ENCODE data around the gene GNAT2.

GNAT2 gene

DNA sequence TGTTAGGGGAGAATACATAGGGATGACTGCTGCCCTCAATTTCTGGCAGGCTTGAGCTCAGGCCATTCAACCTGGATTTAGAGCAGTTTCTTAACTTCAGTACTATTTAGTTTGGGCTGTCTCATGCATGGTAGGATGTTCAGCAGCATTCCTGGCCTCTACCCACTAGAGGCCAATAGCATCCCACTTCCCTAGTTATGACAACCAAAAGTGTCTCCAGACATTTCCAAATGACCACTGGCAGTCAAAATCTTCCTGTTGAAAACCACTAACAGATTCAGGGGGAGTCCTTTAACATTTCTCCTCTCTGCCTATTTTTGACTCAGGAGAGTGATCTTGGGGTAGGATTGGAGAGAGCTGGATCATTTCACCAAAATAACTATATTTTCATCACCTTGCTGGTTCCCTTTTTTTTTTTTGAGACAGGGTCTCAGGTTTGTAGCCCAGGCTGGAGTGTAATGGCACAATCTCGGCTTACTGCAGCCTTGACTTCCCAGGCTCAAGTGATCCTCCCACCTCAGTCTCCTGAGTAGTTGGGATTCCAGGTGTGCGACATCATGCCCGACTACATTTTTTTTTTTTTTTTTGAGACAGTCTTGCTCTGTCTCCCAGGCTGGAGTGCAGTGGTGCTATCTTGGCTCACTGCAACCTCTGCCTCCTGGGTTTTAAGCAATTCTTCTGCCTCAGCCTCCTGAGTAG, 8.7 kb downstream of the GNAT2 start:
- no peak for DNase-seq (ENCODE audit: low spot score)

DNA sequence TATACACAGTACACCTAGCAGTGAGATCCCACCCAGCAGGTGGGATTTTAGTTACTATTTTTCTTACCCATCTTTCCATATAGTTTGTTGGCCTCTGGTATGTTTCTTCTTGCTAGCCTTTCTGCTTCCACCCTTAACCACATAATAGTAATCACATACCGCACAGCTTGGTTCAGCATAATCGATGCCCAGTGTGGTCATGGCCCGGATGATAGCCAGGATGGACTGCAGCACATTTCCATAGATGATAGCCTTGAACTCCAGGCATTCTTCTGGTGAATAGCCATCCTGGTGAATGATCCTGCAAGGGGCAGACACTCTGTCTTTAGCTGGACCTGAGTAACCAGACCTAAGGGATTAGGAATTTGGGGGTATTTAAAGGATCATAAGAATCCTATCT, 9.5 kb downstream of the GNAT2 start:
- no peak for DNase-seq (ENCODE audit: low spot score)

DNA sequence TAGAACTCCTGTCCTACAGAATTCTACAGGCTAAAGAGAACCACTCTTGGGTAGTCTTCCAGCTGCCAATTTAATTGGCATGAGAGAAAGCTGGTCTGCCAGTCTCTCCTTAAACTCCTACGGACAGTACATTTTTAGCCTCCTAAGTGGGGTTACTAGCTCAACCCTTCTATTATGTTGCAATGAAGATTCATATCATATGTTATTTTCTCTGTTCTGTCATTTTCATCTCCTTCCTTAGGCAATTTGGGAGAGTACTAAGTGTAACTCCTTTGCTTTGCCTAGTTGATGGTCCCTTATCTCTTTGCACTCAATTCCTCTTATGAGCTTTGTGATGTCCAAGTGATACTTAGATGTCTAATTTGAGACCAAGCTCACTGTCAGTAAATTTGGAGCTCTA, 14.0 kb downstream of the GNAT2 start:
- DNase-seq (ENCODE audit: low spot score), result no peak

DNA sequence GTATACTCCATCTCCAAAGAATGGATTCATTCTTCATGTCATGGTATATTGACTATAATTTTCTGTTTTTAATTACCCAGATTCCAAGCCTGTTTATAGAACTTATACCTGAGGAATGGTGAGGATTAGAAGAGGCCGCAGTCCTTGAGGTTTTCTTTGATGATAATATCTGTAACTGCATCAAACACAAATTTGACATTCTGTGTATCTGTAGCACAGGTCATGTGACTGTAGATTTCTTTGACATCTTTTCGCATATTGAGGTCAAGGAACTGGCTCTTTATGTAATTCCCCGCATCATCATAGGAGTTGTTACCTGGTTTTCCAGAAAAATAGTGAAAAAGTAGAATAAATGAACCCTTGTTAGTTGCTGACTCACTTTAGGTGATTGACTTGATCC, 16.2 kb downstream of the GNAT2 start:
- DNase-seq (ENCODE audit: low spot score), result no peak

DNA sequence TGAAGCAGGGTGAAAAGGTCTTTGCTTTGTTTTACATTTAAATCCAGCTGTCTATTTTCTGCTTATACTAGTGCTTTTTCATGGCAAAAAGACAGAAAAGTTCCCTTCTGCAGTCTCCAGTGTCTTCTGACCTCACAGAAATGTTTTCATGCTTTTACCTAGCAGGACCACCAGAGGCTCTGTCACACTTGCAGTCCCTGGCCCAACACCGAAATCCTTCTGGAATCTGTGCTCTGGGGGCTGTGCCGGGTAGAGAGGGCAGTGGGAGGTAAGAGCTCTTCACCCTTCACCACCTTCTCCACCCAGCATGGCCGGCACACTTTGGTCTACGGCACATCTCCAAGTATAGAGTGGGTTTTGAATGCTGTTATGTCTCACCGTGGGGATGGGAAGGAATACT, 20.8 kb downstream of the GNAT2 start:
- DNase-seq (ENCODE audit: low spot score), result no peak

DNA sequence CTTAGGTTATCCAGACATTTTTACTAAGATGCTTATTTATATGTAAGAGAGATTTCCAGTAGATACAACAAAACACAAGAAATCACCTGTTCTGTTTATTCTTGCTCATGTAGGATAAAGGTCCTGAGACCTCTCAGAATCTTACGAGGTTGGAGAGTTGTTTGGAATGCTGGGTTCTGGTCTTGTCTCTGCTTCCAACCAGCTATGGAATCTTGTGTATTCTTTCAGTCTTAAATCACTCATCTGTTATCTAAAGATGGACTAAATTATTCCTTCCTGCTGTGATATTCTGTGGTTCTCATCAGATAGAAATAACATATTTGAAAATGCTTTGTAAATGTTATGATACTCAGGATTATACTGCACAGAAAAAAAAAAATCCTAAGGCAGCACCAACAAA, 21.3 kb downstream of the GNAT2 start:
- DNase-seq (ENCODE audit: low spot score), result no peak

DNA sequence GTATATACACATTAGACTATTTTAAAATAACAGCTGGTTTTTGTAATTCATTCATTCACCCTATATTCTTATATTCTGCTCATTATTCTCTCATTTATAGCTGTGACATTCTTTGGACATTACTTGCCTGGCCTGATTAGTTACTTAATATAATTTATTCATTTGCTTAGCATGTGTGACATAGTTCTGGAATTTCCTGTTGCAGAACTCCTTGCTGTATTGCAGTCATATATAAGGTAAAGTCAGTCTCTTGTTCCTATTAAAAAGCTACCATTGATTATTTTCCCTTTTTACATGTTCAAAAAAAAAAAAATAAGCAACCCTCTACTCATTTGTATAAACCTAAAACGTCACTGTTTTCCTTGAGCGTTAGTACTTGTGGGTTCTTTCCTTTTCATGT, 23.9 kb downstream of the GNAT2 start:
- peak; percentile 35 for DNase-seq (ENCODE audit: low spot score)

DNA sequence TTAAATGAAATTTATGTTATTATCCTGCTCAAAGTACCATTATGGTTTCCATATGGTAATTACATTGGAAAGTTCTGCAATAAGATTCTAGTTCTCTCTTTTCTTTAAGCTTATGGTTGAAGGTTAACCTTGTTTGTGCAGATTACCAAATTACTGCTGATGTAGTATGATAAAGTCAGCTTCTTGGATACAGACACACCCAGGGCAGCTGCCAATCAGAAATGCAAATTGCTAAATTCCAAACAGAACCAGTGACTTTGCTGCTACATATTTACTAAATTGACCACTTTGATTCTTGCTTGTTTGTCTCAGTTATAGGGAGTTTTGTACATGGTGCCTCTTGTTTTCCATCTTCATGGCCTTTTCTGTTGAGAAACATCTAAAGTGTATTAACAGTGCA, 26.5 kb downstream of the GNAT2 start:
- no peak for DNase-seq (ENCODE audit: low spot score)

DNA sequence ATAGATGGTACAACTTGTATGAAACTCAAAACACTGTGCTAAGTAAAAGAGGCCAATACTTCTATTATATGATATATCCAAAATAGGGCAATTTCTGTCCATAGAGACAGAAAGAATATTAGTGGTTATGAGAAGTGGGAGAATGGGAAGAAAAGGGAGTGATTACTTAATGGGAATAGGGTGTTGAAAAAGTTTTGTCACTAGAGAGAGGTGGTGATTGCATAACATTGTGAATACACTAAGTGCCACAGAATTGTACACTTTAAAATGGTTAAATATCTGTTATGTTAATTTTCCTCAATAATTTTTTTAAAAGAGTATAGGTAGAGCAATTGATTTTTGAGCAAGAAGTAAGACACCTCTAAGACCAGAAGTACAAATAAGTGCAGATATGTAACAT, 29.7 kb downstream of the GNAT2 start:
- no peak for DNase-seq (ENCODE audit: low spot score)

DNA sequence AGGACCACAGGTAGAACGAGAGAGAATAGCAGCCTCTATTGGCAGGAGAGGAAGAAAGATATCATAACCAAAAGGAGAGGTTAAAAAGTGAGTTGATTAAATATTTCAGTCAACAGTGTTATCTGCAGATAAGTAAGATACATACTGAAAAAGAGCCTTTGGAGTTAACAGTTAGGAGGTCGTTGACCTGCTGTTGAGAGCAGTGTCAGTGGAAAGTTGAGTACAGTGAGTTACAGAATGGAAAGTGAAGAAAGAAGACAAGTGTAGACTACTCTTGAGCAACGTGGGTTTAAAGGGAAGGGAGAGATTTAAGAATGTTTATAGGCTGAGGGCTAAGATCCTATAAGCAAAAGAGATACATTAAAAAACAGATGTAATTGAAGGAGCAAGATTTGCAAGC, 30.2 kb downstream of the GNAT2 start:
- DNase-seq (ENCODE audit: low spot score), result no peak

DNA sequence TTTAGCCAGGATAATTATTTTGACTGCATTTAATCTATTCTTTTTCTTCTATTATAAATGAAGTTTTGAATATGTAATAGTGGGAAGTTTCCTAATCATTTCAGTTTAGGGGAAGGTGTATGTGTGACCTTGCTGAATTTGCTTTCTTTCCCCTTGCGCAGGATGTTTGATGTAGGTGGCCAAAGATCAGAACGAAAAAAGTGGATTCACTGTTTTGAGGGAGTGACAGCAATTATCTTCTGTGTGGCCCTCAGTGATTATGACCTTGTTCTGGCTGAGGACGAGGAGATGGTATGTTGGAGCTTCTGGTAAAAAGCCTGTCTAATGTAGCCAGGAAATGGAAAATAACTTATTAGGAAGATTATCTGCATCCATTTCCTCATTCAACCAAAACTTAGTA, 33.4 kb downstream of the GNAT2 start:
- DNase-seq (ENCODE audit: low spot score), result no peak

DNA sequence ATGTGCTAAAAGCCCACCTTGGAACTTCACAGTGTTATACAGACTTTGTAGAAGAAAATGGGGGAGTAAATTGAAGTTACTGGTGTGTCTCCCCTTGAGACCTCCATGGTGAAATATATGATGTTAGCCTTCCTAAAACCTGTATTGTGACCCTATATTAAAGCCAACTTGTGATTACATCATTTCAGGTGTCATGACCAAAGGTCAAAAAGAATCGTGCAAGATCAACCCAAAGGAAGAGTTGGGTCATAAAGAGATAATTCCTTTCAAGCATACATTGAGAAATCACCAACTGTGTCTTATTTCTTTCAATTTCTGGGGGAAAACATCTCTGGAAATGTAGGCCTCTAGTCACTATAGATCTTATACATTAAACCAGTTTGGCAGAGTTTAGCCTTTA, 34.6 kb downstream of the GNAT2 start:
- DNase-seq (ENCODE audit: low spot score), result no peak

DNA sequence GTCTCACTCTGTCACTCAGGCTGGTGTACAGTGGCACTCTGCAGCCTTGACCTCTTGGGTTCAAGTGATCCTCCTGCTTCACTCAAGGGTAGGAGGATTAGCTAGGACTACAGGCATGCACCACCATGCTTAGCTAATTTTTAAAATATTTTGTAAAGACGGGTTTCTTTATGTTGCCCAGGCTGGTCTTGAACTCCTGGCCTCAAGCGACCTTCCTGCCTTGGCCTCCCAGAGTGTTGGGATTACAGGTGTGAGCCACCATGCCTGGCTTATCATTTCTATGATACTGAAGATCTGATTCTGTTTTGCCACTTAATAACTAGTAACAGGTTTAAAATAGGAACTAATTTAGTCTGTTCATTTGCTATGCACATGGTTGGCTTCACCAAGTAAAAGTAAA, 37.4 kb downstream of the GNAT2 start:
- DNase-seq (ENCODE audit: low spot score), result no peak

DNA sequence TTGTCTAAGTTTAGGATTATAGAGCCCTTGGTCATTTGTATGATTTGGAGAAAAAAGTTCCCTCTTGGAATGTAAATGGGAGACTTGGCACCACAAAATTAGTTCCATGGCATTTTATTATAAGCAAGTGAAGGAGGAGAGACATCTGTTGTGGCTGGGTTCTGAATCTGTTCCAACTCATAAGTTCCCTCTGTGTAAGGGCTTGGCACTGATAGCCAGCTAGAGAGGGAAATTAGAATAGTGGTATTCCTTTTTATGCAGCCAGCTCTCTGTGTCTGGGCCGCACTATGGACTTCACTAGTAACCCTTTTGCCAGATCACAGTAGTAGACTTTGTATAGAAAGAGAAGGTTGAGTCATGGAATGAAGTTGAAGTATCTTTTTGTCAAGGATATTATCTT, 39.9 kb downstream of the GNAT2 start:
- peak; percentile 50 for DNase-seq (ENCODE audit: low spot score)

DNA sequence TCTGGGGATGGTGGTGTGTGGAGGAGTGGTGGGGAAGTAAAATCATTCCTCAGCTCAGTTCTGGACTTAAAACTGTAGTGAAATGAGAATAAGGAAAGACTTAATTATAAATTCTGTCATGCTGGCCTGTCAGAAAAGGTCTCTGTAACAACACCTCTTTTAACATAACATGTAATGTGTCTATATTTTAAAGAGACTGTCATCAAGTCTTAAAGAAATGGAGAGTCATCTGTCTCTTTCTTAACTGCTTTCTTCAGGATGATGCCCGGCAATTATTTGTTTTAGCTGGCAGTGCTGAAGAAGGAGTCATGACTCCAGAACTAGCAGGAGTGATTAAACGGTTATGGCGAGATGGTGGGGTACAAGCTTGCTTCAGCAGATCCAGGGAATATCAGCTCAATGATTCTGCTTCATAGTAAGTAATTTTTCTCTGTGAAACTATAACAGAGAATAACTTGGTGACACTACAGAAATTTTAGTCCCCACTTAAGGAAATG, 40.4 kb downstream of the GNAT2 start:
- DNase-seq (ENCODE audit: low spot score), result peak; percentile 16

DNA sequence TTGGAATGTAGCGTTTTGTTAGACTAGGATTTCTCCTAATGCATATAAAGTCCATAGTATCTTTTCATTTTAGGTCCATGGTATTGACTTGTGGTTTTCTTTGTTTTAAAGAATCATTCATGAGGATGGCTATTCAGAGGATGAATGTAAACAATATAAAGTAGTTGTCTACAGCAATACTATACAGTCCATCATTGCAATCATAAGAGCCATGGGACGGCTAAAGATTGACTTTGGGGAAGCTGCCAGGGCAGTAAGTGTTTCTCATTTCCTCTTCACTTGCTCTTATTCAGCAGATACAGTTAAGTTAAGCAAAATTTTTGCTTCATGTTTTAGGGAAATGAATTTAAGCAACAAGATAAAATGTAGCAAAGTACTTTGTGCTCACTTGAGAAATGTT, 45.6 kb downstream of the GNAT2 start:
- no peak for DNase-seq (ENCODE audit: low spot score)

DNA sequence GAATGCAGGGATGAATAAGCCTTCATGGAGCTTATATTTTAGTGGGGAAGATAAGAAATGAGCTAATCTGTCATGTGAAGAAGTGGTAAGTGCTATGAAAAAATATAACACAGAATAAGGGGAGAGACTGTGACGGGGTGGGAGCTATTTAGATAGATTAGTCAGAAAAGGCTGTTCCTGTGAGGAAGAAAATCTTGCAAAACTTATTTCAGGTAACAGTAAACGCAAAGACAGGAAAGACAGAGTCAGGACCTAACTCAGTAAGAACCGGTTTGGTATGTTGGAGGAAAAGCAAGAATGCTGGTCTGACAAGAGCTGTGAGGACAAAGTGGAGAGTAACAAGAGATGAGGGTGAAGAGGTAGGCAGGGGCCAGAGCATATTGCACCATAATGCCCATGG, 49.0 kb downstream of the GNAT2 start:
- peak; percentile 16 for DNase-seq (ENCODE audit: low spot score)

DNA sequence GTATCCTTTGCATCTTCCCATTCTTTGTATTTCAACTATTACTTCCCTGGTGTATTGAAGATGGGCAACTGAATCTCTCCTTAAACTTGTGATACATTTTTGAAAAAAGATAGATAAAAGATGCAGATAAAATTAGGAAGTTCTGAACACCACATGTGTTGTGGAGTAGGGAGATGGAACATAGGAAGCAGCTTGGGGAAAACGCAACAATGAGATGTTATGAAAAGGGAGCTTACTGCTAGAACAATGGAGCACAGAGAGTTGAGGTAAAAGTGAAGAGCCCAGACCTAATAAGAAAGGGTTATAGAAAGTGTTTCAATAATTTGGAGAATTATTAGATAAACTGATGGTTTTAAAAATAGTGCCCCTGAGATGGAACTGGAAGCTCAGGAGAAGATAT, 50.1 kb downstream of the GNAT2 start:
- DNase-seq (ENCODE audit: low spot score), result no peak

DNA sequence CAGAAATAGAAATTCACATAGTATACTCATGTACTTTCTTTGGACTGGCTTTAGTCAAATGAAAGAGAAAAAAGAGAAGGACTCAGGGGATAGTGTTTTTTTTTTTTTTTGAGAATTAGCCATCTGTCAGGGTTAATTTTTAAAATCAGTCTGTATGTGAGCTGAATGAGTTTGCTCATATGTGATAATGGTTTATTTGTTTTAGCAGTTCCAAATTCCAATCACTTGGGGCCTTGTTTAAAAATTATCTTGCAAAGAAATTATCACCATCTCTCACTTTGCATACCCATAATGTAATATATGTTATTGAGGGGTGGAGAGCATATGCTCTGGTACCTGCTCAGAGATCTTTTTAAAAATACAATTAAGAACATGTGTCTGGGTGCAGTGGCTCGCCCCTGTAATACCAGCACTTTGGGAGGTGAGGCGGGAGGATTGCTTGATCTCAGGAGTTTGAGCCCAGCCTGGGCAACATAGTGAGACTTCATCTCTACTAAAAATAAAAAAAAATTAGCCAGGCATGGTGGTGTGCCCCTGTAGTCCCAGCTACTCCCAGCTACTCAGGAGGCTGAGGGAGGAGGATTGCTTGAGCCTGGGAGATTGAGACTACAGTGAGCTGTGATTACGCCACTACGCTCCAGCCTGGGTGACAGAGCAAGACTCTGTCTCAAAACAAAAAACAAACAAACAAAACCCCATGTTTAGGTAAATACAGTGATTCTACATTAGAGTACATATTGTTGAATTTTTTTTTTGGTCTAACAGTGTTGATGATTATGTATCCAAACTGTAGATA, 51.3 kb downstream of the GNAT2 start:
- no peak for DNase-seq (ENCODE audit: low spot score)

DNA sequence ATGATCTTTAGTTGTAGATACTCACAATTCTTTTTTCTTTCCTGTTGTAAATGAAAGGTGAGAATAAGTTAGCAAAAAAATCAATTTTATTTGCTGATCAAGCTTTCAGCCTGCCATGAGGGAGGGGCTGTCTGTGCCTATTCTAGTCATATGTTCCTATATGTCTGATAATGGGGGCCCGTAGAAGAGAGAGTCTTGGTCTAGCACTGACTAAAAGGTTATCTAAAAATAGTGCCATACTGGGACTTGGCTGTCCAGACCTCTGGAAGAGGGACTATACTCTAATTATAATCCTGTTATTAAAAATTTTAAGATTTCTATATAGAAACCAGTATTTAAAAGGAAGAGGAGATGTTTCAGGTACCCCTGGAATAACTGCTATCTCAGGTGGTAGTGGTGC, 52.4 kb downstream of the GNAT2 start:
- no peak for DNase-seq (ENCODE audit: low spot score)

DNA sequence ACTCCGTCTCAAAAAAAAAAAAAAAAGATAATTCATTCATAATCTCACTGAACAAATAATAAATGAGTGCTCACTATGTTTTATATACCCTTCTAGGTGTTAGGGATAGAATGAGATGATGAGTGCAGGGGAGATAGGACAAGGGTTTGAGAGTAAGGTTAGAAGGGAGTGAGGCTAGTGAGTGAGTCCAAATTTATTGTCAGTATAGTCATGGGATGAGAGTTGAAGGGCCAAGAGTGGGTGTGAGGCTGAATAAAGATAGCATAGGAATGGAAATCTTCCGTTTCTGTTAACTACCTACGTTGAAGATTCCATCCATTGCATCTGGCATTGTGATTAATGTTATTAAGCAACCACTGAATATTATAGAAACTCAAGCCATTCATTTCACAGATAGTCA, 54.2 kb downstream of the GNAT2 start:
- no peak for DNase-seq (ENCODE audit: low spot score)

DNA sequence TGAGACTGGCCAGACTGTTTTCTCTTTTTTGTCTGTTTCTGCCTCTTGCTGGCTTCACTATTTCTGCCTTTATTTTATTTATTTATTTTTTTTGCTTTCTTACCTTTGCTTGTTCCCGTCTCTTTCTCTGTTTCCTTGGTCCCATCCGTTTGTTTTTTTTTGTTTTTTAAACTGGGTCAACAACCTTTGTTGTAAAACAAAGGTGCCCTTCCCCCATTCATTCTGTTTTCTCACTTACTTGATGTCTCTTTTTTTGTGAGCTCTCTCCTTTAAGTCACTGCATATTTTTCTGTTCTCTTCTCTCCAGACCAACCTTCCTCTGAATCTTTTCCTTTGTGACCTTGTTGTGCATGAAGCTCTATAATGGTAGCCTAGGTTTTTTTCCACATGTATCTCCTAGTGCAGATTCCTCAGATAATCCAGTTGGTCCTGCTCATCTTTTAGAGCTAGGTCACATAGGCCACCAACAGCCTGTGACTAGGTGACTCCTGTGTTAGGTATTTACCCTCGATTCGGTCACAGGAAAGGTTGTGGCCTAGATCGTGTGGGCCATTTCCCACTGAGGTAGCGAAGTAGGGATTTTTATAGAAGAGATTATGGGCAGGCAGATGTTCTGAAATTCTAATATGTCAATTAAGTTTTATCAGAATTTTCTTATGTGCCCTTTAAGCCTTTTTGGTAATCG, 55.1 kb downstream of the GNAT2 start:
- DNase-seq (ENCODE audit: low spot score), result no peak

DNA sequence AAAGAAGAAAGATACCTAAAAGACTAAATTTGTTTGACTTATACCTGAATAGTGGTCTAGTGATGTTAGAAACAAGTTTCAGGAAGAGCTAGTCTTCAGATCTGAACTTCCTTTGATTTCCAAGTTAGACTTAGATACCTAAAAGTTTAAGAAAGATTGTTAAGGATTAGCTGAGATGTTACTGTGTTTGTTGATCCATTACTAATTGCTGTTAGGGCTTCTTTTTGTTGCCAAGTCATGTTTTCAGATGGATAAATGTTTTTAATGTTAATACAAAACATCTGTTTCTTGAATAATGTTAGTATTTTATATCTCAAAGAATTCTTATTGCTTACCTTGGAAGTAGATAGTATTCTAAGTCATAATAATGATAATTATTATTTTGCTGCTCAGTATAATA, 59.4 kb downstream of the GNAT2 start:
- no peak for DNase-seq (ENCODE audit: low spot score)

Data from GM03348 (cell line).